H1 (cell line): ENCODE data around the gene ELMOD1. TPM values are rescaled to one million over a fixed set of nuclear protein-coding genes. Genes with fewer than 3 reads are reported as not detected.

ENCODE experiments used
- CTCF ChIA-PET: fragments of 300-600 bp; sonication (Branson Sonifier 250); formaldehyde crosslinking; loops from one replicate; lab custom pipeline; 2021; ENCODE audit not compliant: partially characterized antibody; lab: Charles Lee
- POLR2A ChIA-PET: fragments of 300-600 bp; sonication (Branson Sonifier 250); formaldehyde crosslinking; loops from one replicate; lab custom pipeline; 2021; ENCODE audit warnings: inconsistent platforms; ENCODE audit not compliant: partially characterized antibody; lab: Charles Lee
- DNase-seq, 2 experiments: peaks; one replicate each; pipeline versions ENCODE4 v3.0.0 to v3.0.0-alpha.2; 2010 to 2022; ENCODE audit warnings: low spot score in 2 of 2, low read depth in 1 of 2, mixed read lengths in 1 of 2
- FAIRE-seq: peaks from 2 replicates; lab custom pipeline; 2011; peaks lifted over from hg19 to GRCh38; lab: Jason Lieb, UNC
- H2AFZ ChIP-seq: 2 replicates; pipeline ENCODE4 v1.8.1; 2012; ENCODE audit warnings: low read length, inconsistent platforms
- H2AK5ac ChIP-seq: 2 replicates; pipeline ENCODE4 v1.6.1; 2013; ENCODE audit warnings: low read depth, low read length
- H2BK120ac ChIP-seq: replicated peaks from 2 replicates; pipeline ENCODE3; 2013; ENCODE audit warnings: low read depth, low read length, inconsistent platforms
- H2BK12ac ChIP-seq: 2 replicates; pipeline ENCODE4 v1.6.1; 2013; ENCODE audit warnings: low read depth, low read length
- H2BK15ac ChIP-seq: 2 replicates; pipeline ENCODE4 v1.6.1; 2013; ENCODE audit warnings: low read length
- H2BK20ac ChIP-seq: 2 replicates; pipeline ENCODE4 v1.6.1; 2013; ENCODE audit warnings: low read length
- H2BK5ac ChIP-seq: 2 replicates; pipeline ENCODE4 v1.6.1; 2013; ENCODE audit warnings: low read depth, low read length
- H3K14ac ChIP-seq: 2 replicates; pipeline ENCODE4 v1.6.1; 2013; ENCODE audit warnings: inconsistent platforms; ENCODE audit not compliant: insufficient read length
- H3K18ac ChIP-seq: 2 replicates; pipeline ENCODE4 v1.6.1; 2013; ENCODE audit warnings: low read length; ENCODE audit errors: extremely low read depth
- H3K23ac ChIP-seq: 2 replicates; pipeline ENCODE4 v1.6.1; 2013; ENCODE audit warnings: inconsistent platforms; ENCODE audit not compliant: insufficient read length
- H3K23me2 ChIP-seq: 2 replicates; pipeline ENCODE4 v1.6.1; 2013; ENCODE audit warnings: low read depth, low read length
- H3K27ac ChIP-seq: 2 replicates; pipeline ENCODE4 v1.6.1; 2011; ENCODE audit warnings: low read depth, low read length, inconsistent platforms
- H3K27me3 ChIP-seq, 4 experiments: replicated peaks in 1 of 4; 1 replicate in 1 of 4; 2 replicates in 3 of 4; pipeline versions ENCODE4 v1.6.1 to v1.8.1; 2011 to 2013; ENCODE audit warnings: low read length in 3 of 4, mild to moderate bottlenecking in 3 of 4, inconsistent platforms in 2 of 4, mixed read lengths in 2 of 4, moderate library complexity in 1 of 4; ENCODE audit not compliant: control insufficient read depth in 3 of 4, insufficient read depth in 3 of 4; ENCODE audit errors: extremely low read depth in 1 of 4
- H3K36me3 ChIP-seq, 4 experiments: 2 replicates each; pipeline versions ENCODE4 v1.6.1 to v1.8.1; 2011 to 2013; ENCODE audit warnings: mild to moderate bottlenecking in 4 of 4, low read length in 3 of 4, moderate library complexity in 2 of 4, control low read depth in 1 of 4, inconsistent platforms in 1 of 4; ENCODE audit not compliant: insufficient read depth in 4 of 4, control insufficient read depth in 2 of 4
- H3K4ac ChIP-seq: replicated peaks from 2 replicates; pipeline ENCODE3; 2013; ENCODE audit warnings: low read length, low read depth, mixed read lengths, inconsistent platforms; ENCODE audit not compliant: insufficient read length
- H3K4me1 ChIP-seq, 4 experiments: replicated peaks in 1 of 4; 1 replicate in 1 of 4; 2 replicates in 3 of 4; pipeline versions ENCODE4 v1.6.1 to v1.8.1; 2011 to 2013; ENCODE audit warnings: low read length in 3 of 4, inconsistent platforms in 2 of 4, mixed read lengths in 1 of 4; ENCODE audit not compliant: insufficient read depth in 4 of 4, control insufficient read depth in 3 of 4
- H3K4me2 ChIP-seq, 2 experiments: 2 replicates each; pipeline versions ENCODE4 v1.6.1 to v1.8.1; 2011 to 2013; ENCODE audit warnings: low read depth in 2 of 2, low read length in 2 of 2, control low read depth in 1 of 2, inconsistent platforms in 1 of 2, mild to moderate bottlenecking in 1 of 2; ENCODE audit not compliant: insufficient read depth in 1 of 2
- H3K4me3 ChIP-seq, 4 experiments: fragments of 200-600, 300-600 bp in 1 of 4; sonication (generic), shearing (Covaris generic), sonication (Bioruptor Twin) in 1 of 4; 2 replicates each; pipeline versions ENCODE4 v1.5.1 to v1.8.1; 2011 to 2016; ENCODE audit warnings: low read length in 4 of 4, low read depth in 3 of 4, control low read depth in 2 of 4, inconsistent platforms in 2 of 4, mild to moderate bottlenecking in 2 of 4, mixed read lengths in 1 of 4, moderate library complexity in 1 of 4; ENCODE audit not compliant: insufficient read depth in 2 of 4; ENCODE audit errors: extremely low read depth in 1 of 4
- H3K56ac ChIP-seq: replicated peaks from 2 replicates; pipeline ENCODE3; 2013; ENCODE audit warnings: low read depth, mild to moderate bottlenecking, mixed read lengths, low read length, inconsistent platforms; ENCODE audit not compliant: insufficient read length
- H3K79me1 ChIP-seq: 2 replicates; pipeline ENCODE4 v1.6.1; 2013; ENCODE audit warnings: low read depth, low read length, control low read depth
- H3K79me2 ChIP-seq, 2 experiments: 2 replicates each; pipeline versions ENCODE4 v1.6.1 to v1.8.1; 2012 to 2013; ENCODE audit warnings: low read length in 2 of 2, mild to moderate bottlenecking in 2 of 2, inconsistent platforms in 1 of 2; ENCODE audit not compliant: insufficient read depth in 2 of 2, control insufficient read depth in 1 of 2
- H3K9ac ChIP-seq, 4 experiments: replicated peaks in 1 of 4; 1 replicate in 1 of 4; 2 replicates in 3 of 4; pipeline versions ENCODE4 v1.6.1 to v1.8.1; 2011 to 2013; ENCODE audit warnings: low read depth in 3 of 4, low read length in 3 of 4, control low read depth in 2 of 4, mild to moderate bottlenecking in 2 of 4, moderate library complexity in 2 of 4, inconsistent platforms in 1 of 4; ENCODE audit errors: extremely low read depth in 1 of 4
- H3K9me3 ChIP-seq, 2 experiments: 2 replicates each; pipeline versions ENCODE4 v1.6.1 to v1.8.1; 2012 to 2013; ENCODE audit warnings: mild to moderate bottlenecking in 2 of 2, moderate library complexity in 2 of 2, control low read depth in 1 of 2, inconsistent platforms in 1 of 2, low read depth in 1 of 2, low read length in 1 of 2, mixed read lengths in 1 of 2; ENCODE audit not compliant: insufficient read depth in 2 of 2
- H4K20me1 ChIP-seq, 2 experiments: replicated peaks in 1 of 2; 2 replicates each; pipeline versions ENCODE3 to v1.8.1; 2011 to 2013; ENCODE audit warnings: inconsistent platforms in 2 of 2, low read length in 2 of 2, mild to moderate bottlenecking in 1 of 2; ENCODE audit not compliant: insufficient read depth in 2 of 2, control insufficient read depth in 1 of 2
- H4K5ac ChIP-seq: 2 replicates; pipeline ENCODE4 v1.6.1; 2013; ENCODE audit warnings: low read length, low read depth, mixed read lengths, inconsistent platforms; ENCODE audit not compliant: insufficient read length
- H4K8ac ChIP-seq: 2 replicates; pipeline ENCODE4 v1.8.0; 2013; ENCODE audit warnings: mild to moderate bottlenecking, moderate library complexity, low read length, inconsistent platforms; ENCODE audit not compliant: insufficient read depth; ENCODE audit errors: extremely low read depth
- H4K91ac ChIP-seq: replicated peaks from 2 replicates; pipeline ENCODE3; 2013; ENCODE audit warnings: low read length, mixed read lengths, inconsistent platforms; ENCODE audit not compliant: insufficient read length
- BCL11A ChIP-seq, 2 experiments: IDR thresholded peaks; one replicate each; pipeline ENCODE4 v1.6.1; 2011; ENCODE audit warnings: low read depth in 2 of 2, low read length in 2 of 2, mild to moderate bottlenecking in 2 of 2
- BRCA1 ChIP-seq: IDR thresholded peaks from 2 replicates; pipeline ENCODE4 v1.6.1; 2012; ENCODE audit warnings: low read depth, low read length, improper control_type of control experiment
- CHD1 ChIP-seq: IDR thresholded peaks from 2 replicates; pipeline ENCODE4 v1.6.1; 2012; ENCODE audit warnings: low read depth, low read length, improper control_type of control experiment
- HDAC6 ChIP-seq: IDR thresholded peaks from one replicate; pipeline ENCODE4 v1.7.1; 2012; ENCODE audit warnings: low read depth, mild to moderate bottlenecking, inconsistent platforms, low read length, moderate library complexity
- JUN ChIP-seq: IDR thresholded peaks from 2 replicates; pipeline ENCODE4 v1.6.1; 2011; ENCODE audit warnings: low read depth, mild to moderate bottlenecking, improper control_type of control experiment, low read length
- NANOG ChIP-seq: IDR thresholded peaks from 2 replicates; pipeline ENCODE4 v1.6.1; 2011; ENCODE audit warnings: low read length, low read depth, mild to moderate bottlenecking, inconsistent platforms; ENCODE audit not compliant: insufficient read depth, poor library complexity, severe bottlenecking
- RBBP5 ChIP-seq: IDR thresholded peaks from 2 replicates; pipeline ENCODE4 v1.7.1; 2012; ENCODE audit warnings: low read depth, mild to moderate bottlenecking, inconsistent platforms, low read length, moderate library complexity, borderline replicate concordance
- RNF2 ChIP-seq: fragments of 200-900, 300-1000 bp; sonication (generic); IDR thresholded peaks from 2 replicates; pipeline ENCODE4 v1.7.1; 2016; ENCODE audit warnings: borderline replicate concordance, low read depth, mild to moderate bottlenecking, antibody characterized with exemption, low read length; ENCODE audit not compliant: poor library complexity, severe bottlenecking; ENCODE audit errors: missing control alignments
- SP1 ChIP-seq: IDR thresholded peaks from 2 replicates; pipeline ENCODE4 v1.6.1; 2011; ENCODE audit warnings: low read depth, low read length
- TAF1 ChIP-seq: IDR thresholded peaks from 2 replicates; pipeline ENCODE4 v1.6.1; 2011; ENCODE audit warnings: mild to moderate bottlenecking, low read depth, low read length
- WGBS, 2 experiments: shearing (Covaris generic) in 1 of 2; methylation state at CpG; one replicate each; pipeline versions ENCODE4 v1.1.6 to v1.1.7; 2013 to 2015; ENCODE audit warnings: low lambda C conversion rate in 2 of 2, mixed read lengths in 2 of 2, inconsistent platforms in 1 of 2, low coverage in 1 of 2, missing lambda C conversion rate in 1 of 2; ENCODE audit not compliant: insufficient replicate concordance in 2 of 2, insufficient coverage in 1 of 2, insufficient read length in 1 of 2; ENCODE audit errors: extremely low coverage in 1 of 2, missing lambda C conversion rate in 1 of 2; 5-methylcytosine and 5-hydroxymethylcytosine counted together
- polyA plus RNA-seq, 7 experiments: library from polyadenylated mRNA; depleted of rRNA in 3 of 7; stranded (reverse) in 5 of 7; unstranded in 2 of 7; fragments of >200 nt in 5 of 7; fragments of 200-250 nt in 2 of 7; gene quantifications; 1 replicate in 5 of 7; 2 replicates in 1 of 7; 4 replicates in 1 of 7; pipeline versions ENCODE4 v1.2.1 to v1.2.3, GENCODE V29; 2011 to 2013; ENCODE audit warnings: missing spikeins in 2 of 7, mixed read lengths in 2 of 7
- total RNA-seq: library from RNA; stranded (reverse); fragmentation: NEBNext Ultra II Directional; extraction: Animal tissue kit (Norgen Biotek cat#: 25700); gene quantifications from 2 replicates; pipeline ENCODE4 v1.2.1, GENCODE V29; 2021

Gene ELMOD1
- total and polyA plus RNA-seq, 2 of the 8 experiments (the other 6 are each of a cell fraction or from before 2014, with no cell fraction given) = 0.47 to 1.6 TPM

GRCh38 chr11:107710301-107710700 is 119.4 kb downstream of the ELMOD1 start:
- Histone ChIP-seq H4K8ac (no peak overlapping the region), H3K36me3 (no peaks in the 10 kb centered on the region), H3K4ac (no peak overlapping the region), H3K27me3 (no peaks in the 10 kb centered on the region), H3K4me1 (peaks cover 0 to 12% (median 2%) of the 10 kb centered on the region in 4 experiments; a peak in 3 of 7 replicates), H4K5ac (no peak overlapping the region), H3K14ac (no peak overlapping the region), H3K23ac (no peak overlapping the region), H2BK12ac (no peak overlapping the region), H4K20me1 (no peaks in the 10 kb centered on the region), H3K79me1 (no peaks in the 10 kb centered on the region), H3K23me2 (no peaks in the 10 kb centered on the region), H2AK5ac (no peak overlapping the region), H3K4me3 (no peak overlapping the region), H3K56ac (no peak overlapping the region), H3K79me2 (no peaks in the 10 kb centered on the region), H2BK5ac (no peak overlapping the region), H3K27ac (no peak overlapping the region), H3K4me2 (no peak overlapping the region), H2BK15ac (no peak overlapping the region), H2BK20ac (no peak overlapping the region), H3K9me3 (no peaks in the 10 kb centered on the region), H2AFZ (no peak overlapping the region), H4K91ac (no peak overlapping the region), H3K18ac (no peak overlapping the region), H3K9ac (no peak overlapping the region), H2BK120ac (no peak overlapping the region)
- WGBS, 2 experiments = 90% methylated on average over 1 of the region's 1 CpG; no CpG with 5 or more reads in 1 of the 2 experiments
- no peak for FAIRE-seq
- no peak for TF ChIP-seq RNF2
- no peak for TF ChIP-seq HDAC6
- no peak for TF ChIP-seq BRCA1
- TF ChIP-seq BCL11A (IDR thresholded peaks at IDR 0.05; ENCODE audit: low read depth in 2 of 2, low read length in 2 of 2) = no peak
- TF ChIP-seq CHD1 = no peak
- no peak for TF ChIP-seq TAF1
- TF ChIP-seq RBBP5 = no peak
- no peak for TF ChIP-seq JUN
- TF ChIP-seq SP1 = no peak
- no peak for TF ChIP-seq NANOG
- DNase-seq = no peak
- ChIA-PET CTCF (interaction anchor here (1.0 kb wide), 1 partner anchor 31 kb away, joined by 3 read pairs; no protein-coding TSS in a partner anchor), POLR2A (no interaction called here)
